SK-N-SH (cell line): ENCODE results near the gene SPRED2. TPM values are rescaled to one million over a fixed set of nuclear protein-coding genes. Genes with fewer than 3 reads are reported as not detected.
A peak's percentile ranks its signal among the peaks of the same experiment; 100 is the strongest.

ENCODE experiments used
- CTCF ChIA-PET: fragments of 300-600, 350-600 bp; formaldehyde crosslinking; extraction: SDS; loops from one replicate; lab custom pipeline; 2021; lab: Yijun Ruan, JAX
- POLR2A ChIA-PET: fragments of 350-600 bp; sonication (Branson Sonifier 250); formaldehyde crosslinking; extraction: SDS; loops from one replicate; lab custom pipeline; 2020; ENCODE audit warnings: antibody characterized with exemption, inconsistent platforms; lab: Yijun Ruan, JAX
- DNase-seq: peaks from one replicate; pipeline ENCODE4 v3.0.0; 2012
- H2AFZ ChIP-seq: fragments of 200-600 bp; sonication (generic); 2 replicates; pipeline ENCODE4 v1.8.1; 2016; ENCODE audit warnings: antibody characterized with exemption, mild to moderate bottlenecking, low read depth
- H3F3A ChIP-seq: fragments of 200-600 bp; sonication (generic); replicated peaks from 2 replicates; pipeline ENCODE3; 2016; ENCODE audit warnings: antibody characterized with exemption, mild to moderate bottlenecking; ENCODE audit not compliant: insufficient read depth
- H3K27ac ChIP-seq, 2 experiments: fragments of 200-500 bp in 1 of 2; fragments of 200-600 bp in 1 of 2; sonication (Bioruptor generic) in 1 of 2; sonication (generic), shearing (Covaris generic) in 1 of 2; 2 replicates each; pipeline versions ENCODE4 v1.5.1 to v1.6.1; 2014 to 2016; ENCODE audit warnings: low read depth in 2 of 2, inconsistent platforms in 1 of 2, low read length in 1 of 2, mild to moderate bottlenecking in 1 of 2, mixed read lengths in 1 of 2
- H3K27me3 ChIP-seq: fragments of 200-600 bp; sonication (generic), shearing (Covaris generic); 2 replicates; pipeline ENCODE4 v1.6.1; 2016; ENCODE audit warnings: mixed run types; ENCODE audit not compliant: insufficient read depth
- H3K36me3 ChIP-seq, 2 experiments: fragments of 200-500 bp in 1 of 2; fragments of 200-600 bp in 1 of 2; sonication (Bioruptor generic) in 1 of 2; sonication (generic) in 1 of 2; replicated peaks in 1 of 2; 2 replicates each; pipeline versions ENCODE3 to v1.5.1; 2014 to 2016; ENCODE audit warnings: low read length in 1 of 2, mild to moderate bottlenecking in 1 of 2; ENCODE audit not compliant: insufficient read depth in 2 of 2, control insufficient read depth in 1 of 2
- H3K4me1 ChIP-seq, 2 experiments: fragments of 200-500 bp in 1 of 2; fragments of 200-600 bp in 1 of 2; sonication (Bioruptor generic) in 1 of 2; sonication (generic), shearing (Covaris generic) in 1 of 2; 2 replicates each; pipeline versions ENCODE4 v1.5.1 to v1.6.1; 2014 to 2016; ENCODE audit warnings: low read depth in 1 of 2, low read length in 1 of 2, mixed run types in 1 of 2; ENCODE audit not compliant: insufficient read depth in 2 of 2, control insufficient read depth in 1 of 2
- H3K4me2 ChIP-seq: fragments of 200-600 bp; sonication (generic), shearing (Covaris generic); 2 replicates; pipeline ENCODE4 v1.6.1; 2017; ENCODE audit warnings: mixed run types
- H3K4me3 ChIP-seq, 2 experiments: fragments of 200-500 bp in 1 of 2; fragments of 200-600 bp in 1 of 2; sonication (Bioruptor generic) in 1 of 2; sonication (generic), shearing (Covaris generic) in 1 of 2; 2 replicates each; pipeline versions ENCODE4 v1.5.1 to v1.8.1; 2014 to 2016; ENCODE audit warnings: low read depth in 2 of 2, inconsistent platforms in 1 of 2, low read length in 1 of 2, mild to moderate bottlenecking in 1 of 2, mixed read lengths in 1 of 2, moderate library complexity in 1 of 2
- H3K79me2 ChIP-seq: fragments of 200-600 bp; sonication (generic); 2 replicates; pipeline ENCODE4 v1.8.1; 2017; ENCODE audit warnings: mild to moderate bottlenecking; ENCODE audit not compliant: insufficient read depth
- H3K9ac ChIP-seq: fragments of 200-600 bp; sonication (generic); 2 replicates; pipeline ENCODE4 v1.6.1; 2017; ENCODE audit warnings: mixed run types
- H3K9me2 ChIP-seq: fragments of 200-600 bp; sonication (generic); 2 replicates; pipeline ENCODE4 v1.6.1; 2017; ENCODE audit warnings: mixed run types
- H3K9me3 ChIP-seq: fragments of 200-600 bp; sonication (generic); 2 replicates; pipeline ENCODE4 v1.6.1; 2017; ENCODE audit warnings: mixed run types, mild to moderate bottlenecking, moderate library complexity
- H4K20me1 ChIP-seq: fragments of 200-600 bp; sonication (generic); 2 replicates; pipeline ENCODE4 v1.6.1; 2017; ENCODE audit warnings: mild to moderate bottlenecking, mixed run types; ENCODE audit not compliant: insufficient read depth
- ELF1 ChIP-seq: IDR thresholded peaks from 2 replicates; pipeline ENCODE4 v1.4.0; 2012
- EZH2phosphoT487 ChIP-seq: fragments of 200-600 bp; sonication (generic); IDR thresholded peaks from 2 replicates; pipeline ENCODE4 v1.6.1; 2017; ENCODE audit warnings: low read depth, mixed run types, mild to moderate bottlenecking, antibody characterized with exemption, moderate library complexity, borderline replicate concordance
- FOSL2 ChIP-seq: IDR thresholded peaks from 2 replicates; pipeline ENCODE4 v1.4.0; 2012; ENCODE audit warnings: low read depth, mild to moderate bottlenecking, moderate library complexity, borderline replicate concordance
- FOXJ3 ChIP-seq: sonication (generic); formaldehyde crosslinking; IDR thresholded peaks from 2 replicates; pipeline ENCODE4 v1.5.1; 2020; ENCODE audit warnings: mild to moderate bottlenecking, missing genetic modification reagents
- FOXM1 ChIP-seq: IDR thresholded peaks from 2 replicates; pipeline ENCODE4 v1.4.0; 2012; ENCODE audit warnings: low read depth, mild to moderate bottlenecking
- GABPA ChIP-seq: IDR thresholded peaks from 2 replicates; pipeline ENCODE4 v1.4.0; 2012; ENCODE audit warnings: low read depth, mild to moderate bottlenecking
- JUND ChIP-seq: IDR thresholded peaks from 2 replicates; pipeline ENCODE4 v1.4.0; 2012
- MEF2A ChIP-seq: IDR thresholded peaks from 2 replicates; pipeline ENCODE4 v1.4.0; 2012; ENCODE audit warnings: low read depth, borderline replicate concordance
- NFIC ChIP-seq: IDR thresholded peaks from 2 replicates; pipeline ENCODE4 v1.4.0; 2012; ENCODE audit warnings: borderline replicate concordance
- NRF1 ChIP-seq: IDR thresholded peaks from 2 replicates; pipeline ENCODE4 v1.6.1; 2012; ENCODE audit warnings: low read depth, mild to moderate bottlenecking, low read length
- POLR2AphosphoS5 ChIP-seq: IDR thresholded peaks from 2 replicates; pipeline ENCODE4 v1.6.1; 2012; ENCODE audit warnings: low read depth, low read length
- RFX5 ChIP-seq: IDR thresholded peaks from 2 replicates; pipeline ENCODE4 v1.6.1; 2012; ENCODE audit warnings: mild to moderate bottlenecking, improper control_type of control experiment, low read length
- SIN3A ChIP-seq: IDR thresholded peaks from 2 replicates; pipeline ENCODE4 v1.6.1; 2012; ENCODE audit warnings: low read depth, mild to moderate bottlenecking, low read length, moderate library complexity, borderline replicate concordance
- TAF1 ChIP-seq: IDR thresholded peaks from 2 replicates; pipeline ENCODE4 v1.6.1; 2012; ENCODE audit warnings: low read depth, mild to moderate bottlenecking, low read length, moderate library complexity, borderline replicate concordance
- TCF12 ChIP-seq: IDR thresholded peaks from 2 replicates; pipeline ENCODE4 v1.4.0; 2012
- TEAD4 ChIP-seq: IDR thresholded peaks from 2 replicates; pipeline ENCODE4 v1.4.0; 2012; ENCODE audit warnings: mild to moderate bottlenecking, borderline replicate concordance; ENCODE audit not compliant: insufficient read depth
- WGBS: methylation state at CpG from one replicate; pipeline ENCODE4 v1.1.6; 2017; ENCODE audit warnings: low lambda C conversion rate; 5-methylcytosine and 5-hydroxymethylcytosine counted together
- polyA plus RNA-seq, 3 experiments: library from polyadenylated mRNA; depleted of rRNA; stranded (reverse); fragments of >200 nt; gene quantifications; 2 replicates each; pipeline ENCODE4 v1.2.3, GENCODE V29; 2012
- TF ChIP-seq, protein P1 (sequence below): IDR thresholded peaks from 2 replicates; pipeline ENCODE4 v1.4.0; 2012; ENCODE audit warnings: low read depth, borderline replicate concordance
- TF ChIP-seq, protein P2 (sequence below): IDR thresholded peaks from 2 replicates; pipeline ENCODE4 v1.4.0; 2012; ENCODE audit warnings: low read depth, borderline replicate concordance
- TF ChIP-seq, protein P3 (sequence below): IDR thresholded peaks from 2 replicates; pipeline ENCODE4 v1.4.0; 2012; ENCODE audit warnings: low read depth
- TF ChIP-seq, protein P4 (sequence below): fragments of 200-600 bp; sonication (generic); IDR thresholded peaks from 2 replicates; pipeline ENCODE4 v1.6.1; 2017; ENCODE audit warnings: antibody characterized with exemption, mild to moderate bottlenecking, moderate library complexity
- TF ChIP-seq, protein P5 (sequence below): IDR thresholded peaks from 2 replicates; pipeline ENCODE4; 2012

SPRED2 gene
- polyA plus RNA-seq, 1 of the 3 experiments (the other 2 are of a cell fraction), result 21.9 TPM

DNA sequence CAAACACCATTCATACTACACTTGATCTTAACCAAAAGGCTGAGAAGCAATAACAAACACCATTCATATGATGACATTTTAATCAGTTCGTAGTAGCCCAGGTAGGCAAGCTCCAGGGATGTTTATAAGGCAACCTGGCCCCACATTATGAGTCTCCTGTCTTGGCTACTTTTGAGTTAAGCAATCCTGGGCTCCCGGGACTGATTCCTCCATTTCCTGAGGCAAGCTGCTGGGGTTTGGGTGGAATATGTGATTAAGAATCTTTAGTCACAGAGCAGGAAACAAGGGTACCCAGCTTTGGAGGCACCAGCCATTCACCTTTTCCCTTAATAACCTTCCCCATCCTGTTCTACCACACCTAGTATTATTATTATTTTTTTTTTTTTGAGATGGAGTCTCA is 24.5 kb upstream of the SPRED2 start:
- Histone ChIP-seq H2AFZ (peak overlapping the region; percentile 32; the same call in 1 of the 2 replicates), H3K9me2 (no peaks in the 10 kb centered on the region), H3K27ac (peak overlapping the region in 1 of 2 experiments; percentile 90; a peak in 2 of 4 replicates), H3K4me2 (peak overlapping the region; percentile 20; the same call in 1 of the 2 replicates), H3K9me3 (no peaks in the 10 kb centered on the region), H3K4me3 (no peak overlapping the region), H3K9ac (peak overlapping the region; percentile 52; the same call in 1 of the 2 replicates), H3K36me3 (no peaks in the 10 kb centered on the region), H3K27me3 (no peaks in the 10 kb centered on the region), H3F3A (peaks cover 38% of the 10 kb centered on the region), H3K4me1 (peaks cover 0 to 14% of the 10 kb centered on the region in 2 experiments; a peak in 2 of 4 replicates), H4K20me1 (no peaks in the 10 kb centered on the region), H3K79me2 (no peaks in the 10 kb centered on the region)
- DNase-seq, result no peak
- no peak for TF ChIP-seq GABPA
- TF ChIP-seq RFX5, result no peak
- TF ChIP-seq POLR2AphosphoS5, result no peak
- TF ChIP-seq EZH2phosphoT487, result no peak
- TF ChIP-seq MEF2A, result no peak
- TF ChIP-seq SIN3A, result no peak
- TF ChIP-seq TEAD4, result no peak
- TF ChIP-seq NFIC, result no peak
- TF ChIP-seq, protein P1, sequence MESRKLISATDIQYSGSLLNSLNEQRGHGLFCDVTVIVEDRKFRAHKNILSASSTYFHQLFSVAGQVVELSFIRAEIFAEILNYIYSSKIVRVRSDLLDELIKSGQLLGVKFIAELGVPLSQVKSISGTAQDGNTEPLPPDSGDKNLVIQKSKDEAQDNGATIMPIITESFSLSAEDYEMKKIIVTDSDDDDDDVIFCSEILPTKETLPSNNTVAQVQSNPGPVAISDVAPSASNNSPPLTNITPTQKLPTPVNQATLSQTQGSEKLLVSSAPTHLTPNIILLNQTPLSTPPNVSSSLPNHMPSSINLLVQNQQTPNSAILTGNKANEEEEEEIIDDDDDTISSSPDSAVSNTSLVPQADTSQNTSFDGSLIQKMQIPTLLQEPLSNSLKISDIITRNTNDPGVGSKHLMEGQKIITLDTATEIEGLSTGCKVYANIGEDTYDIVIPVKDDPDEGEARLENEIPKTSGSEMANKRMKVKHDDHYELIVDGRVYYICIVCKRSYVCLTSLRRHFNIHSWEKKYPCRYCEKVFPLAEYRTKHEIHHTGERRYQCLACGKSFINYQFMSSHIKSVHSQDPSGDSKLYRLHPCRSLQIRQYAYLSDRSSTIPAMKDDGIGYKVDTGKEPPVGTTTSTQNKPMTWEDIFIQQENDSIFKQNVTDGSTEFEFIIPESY, result no peak
- TF ChIP-seq FOXJ3 (CRISPR knock-in tag), result no peak
- no peak for TF ChIP-seq TAF1
- no peak for TF ChIP-seq TCF12
- TF ChIP-seq, protein P2, sequence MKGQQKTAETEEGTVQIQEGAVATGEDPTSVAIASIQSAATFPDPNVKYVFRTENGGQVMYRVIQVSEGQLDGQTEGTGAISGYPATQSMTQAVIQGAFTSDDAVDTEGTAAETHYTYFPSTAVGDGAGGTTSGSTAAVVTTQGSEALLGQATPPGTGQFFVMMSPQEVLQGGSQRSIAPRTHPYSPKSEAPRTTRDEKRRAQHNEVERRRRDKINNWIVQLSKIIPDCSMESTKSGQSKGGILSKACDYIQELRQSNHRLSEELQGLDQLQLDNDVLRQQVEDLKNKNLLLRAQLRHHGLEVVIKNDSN, result no peak
- no peak for TF ChIP-seq FOXM1
- no peak for TF ChIP-seq NRF1
- TF ChIP-seq, protein P3, sequence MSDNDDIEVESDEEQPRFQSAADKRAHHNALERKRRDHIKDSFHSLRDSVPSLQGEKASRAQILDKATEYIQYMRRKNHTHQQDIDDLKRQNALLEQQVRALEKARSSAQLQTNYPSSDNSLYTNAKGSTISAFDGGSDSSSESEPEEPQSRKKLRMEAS, result no peak
- 51% methylated on average over 2 of the region's 2 CpGs for WGBS
- POLR2A ChIA-PET, result interaction anchor here (0.5 kb wide), 1 partner anchor 18 kb away, joined by 5 read pairs; no protein-coding TSS in a partner anchor
- CTCF ChIA-PET, result no interaction called here

DNA sequence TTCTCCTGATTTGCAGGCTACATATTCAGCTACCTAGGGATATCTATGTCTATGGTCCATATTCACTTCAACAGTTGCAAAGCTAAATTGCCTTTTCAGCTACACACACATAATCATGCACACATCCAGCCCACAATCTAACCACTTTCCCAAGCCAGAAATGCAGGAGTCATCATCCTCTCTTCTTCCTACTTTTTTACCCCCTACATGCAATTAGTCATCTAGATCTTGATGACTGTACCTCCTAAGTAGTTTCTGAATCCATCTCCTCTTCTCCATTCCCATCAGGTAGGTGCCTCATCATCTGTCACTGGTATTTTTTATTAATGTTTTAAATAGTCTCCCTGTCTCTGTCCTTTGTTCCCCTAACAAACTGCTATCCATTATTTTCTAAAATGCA is 23.7 kb upstream of the SPRED2 start:
- Histone ChIP-seq H3K79me2 (no peaks in the 10 kb centered on the region), H4K20me1 (no peaks in the 10 kb centered on the region), H3K9me2 (no peaks in the 10 kb centered on the region), H3K36me3 (no peaks in the 10 kb centered on the region), H3K4me2 (peak overlapping the region; percentile 45; the same call in 1 of the 2 replicates), H3K4me3 (no peak overlapping the region), H3F3A (peaks cover 38% of the 10 kb centered on the region), H3K27me3 (no peaks in the 10 kb centered on the region), H3K9me3 (no peaks in the 10 kb centered on the region), H3K4me1 (peaks cover 0 to 14% of the 10 kb centered on the region in 2 experiments; a peak in 2 of 4 replicates), H2AFZ (no peak overlapping the region), H3K27ac (peak overlapping the region in 1 of 2 experiments; percentile 90; a peak in 2 of 4 replicates), H3K9ac (peak overlapping the region; percentile 10; the same call in 1 of the 2 replicates)
- no peak for DNase-seq
- CTCF ChIA-PET, result no interaction called here
- POLR2A ChIA-PET, result no interaction called here
- peak; percentile 88 for TF ChIP-seq FOSL2
- no peak; the same call in 1 of the 2 replicates for TF ChIP-seq POLR2AphosphoS5
- TF ChIP-seq ELF1, result peak; percentile 41; the same call in 1 of the 2 replicates
- TF ChIP-seq TAF1, result no peak
- TF ChIP-seq, protein P4, sequence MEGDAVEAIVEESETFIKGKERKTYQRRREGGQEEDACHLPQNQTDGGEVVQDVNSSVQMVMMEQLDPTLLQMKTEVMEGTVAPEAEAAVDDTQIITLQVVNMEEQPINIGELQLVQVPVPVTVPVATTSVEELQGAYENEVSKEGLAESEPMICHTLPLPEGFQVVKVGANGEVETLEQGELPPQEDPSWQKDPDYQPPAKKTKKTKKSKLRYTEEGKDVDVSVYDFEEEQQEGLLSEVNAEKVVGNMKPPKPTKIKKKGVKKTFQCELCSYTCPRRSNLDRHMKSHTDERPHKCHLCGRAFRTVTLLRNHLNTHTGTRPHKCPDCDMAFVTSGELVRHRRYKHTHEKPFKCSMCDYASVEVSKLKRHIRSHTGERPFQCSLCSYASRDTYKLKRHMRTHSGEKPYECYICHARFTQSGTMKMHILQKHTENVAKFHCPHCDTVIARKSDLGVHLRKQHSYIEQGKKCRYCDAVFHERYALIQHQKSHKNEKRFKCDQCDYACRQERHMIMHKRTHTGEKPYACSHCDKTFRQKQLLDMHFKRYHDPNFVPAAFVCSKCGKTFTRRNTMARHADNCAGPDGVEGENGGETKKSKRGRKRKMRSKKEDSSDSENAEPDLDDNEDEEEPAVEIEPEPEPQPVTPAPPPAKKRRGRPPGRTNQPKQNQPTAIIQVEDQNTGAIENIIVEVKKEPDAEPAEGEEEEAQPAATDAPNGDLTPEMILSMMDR, result no peak
- peak; percentile 75 for TF ChIP-seq TCF12
- TF ChIP-seq, protein P5, sequence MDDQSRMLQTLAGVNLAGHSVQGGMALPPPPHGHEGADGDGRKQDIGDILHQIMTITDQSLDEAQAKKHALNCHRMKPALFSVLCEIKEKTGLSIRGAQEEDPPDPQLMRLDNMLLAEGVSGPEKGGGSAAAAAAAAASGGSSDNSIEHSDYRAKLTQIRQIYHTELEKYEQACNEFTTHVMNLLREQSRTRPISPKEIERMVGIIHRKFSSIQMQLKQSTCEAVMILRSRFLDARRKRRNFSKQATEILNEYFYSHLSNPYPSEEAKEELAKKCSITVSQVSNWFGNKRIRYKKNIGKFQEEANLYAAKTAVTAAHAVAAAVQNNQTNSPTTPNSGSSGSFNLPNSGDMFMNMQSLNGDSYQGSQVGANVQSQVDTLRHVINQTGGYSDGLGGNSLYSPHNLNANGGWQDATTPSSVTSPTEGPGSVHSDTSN, result peak; percentile 87
- TF ChIP-seq, protein P1, result 0 out of 2 replicates have a peak, but pooled peaks have one; percentile 30
- no peak for TF ChIP-seq EZH2phosphoT487
- TF ChIP-seq JUND, result peak; percentile 79
